CD8-positive, alpha-beta memory T cell (primary cell): ENCODE data around the gene SPON1. TPM values are rescaled to one million over a fixed set of nuclear protein-coding genes. Genes with fewer than 3 reads are reported as not detected.
A peak's percentile ranks its signal among the peaks of the same experiment; 100 is the strongest.

Experiments used
- CTCF ChIA-PET: fragments of 350-600 bp; sonication (Branson Sonifier 250); formaldehyde crosslinking; loops from one replicate; lab custom pipeline; 2021; ENCODE audit warnings: antibody characterized with exemption; lab: Charles Lee
- POLR2A ChIA-PET: fragments of 350-600 bp; sonication (Branson Sonifier 250); formaldehyde crosslinking; loops from one replicate; lab custom pipeline; 2021; ENCODE audit warnings: antibody characterized with exemption; lab: Charles Lee
- DNase-seq, 5 donors: peaks; one replicate each; pipeline versions ENCODE4 v3.0.0 to v3.0.0-alpha.2; 2020 to 2022; ENCODE audit warnings: mixed read lengths in 1 of 5
- H3K27ac ChIP-seq: one replicate; pipeline ENCODE4 v1.7.0; 2013; ENCODE audit warnings: low read depth, mild to moderate bottlenecking, low read length, moderate library complexity
- H3K27me3 ChIP-seq: 2 replicates; pipeline ENCODE4 v1.7.0; 2013; ENCODE audit warnings: low read length, mild to moderate bottlenecking; ENCODE audit not compliant: insufficient read depth, poor library complexity, severe bottlenecking
- H3K36me3 ChIP-seq: 2 replicates; pipeline ENCODE4 v1.7.0; 2013; ENCODE audit warnings: mild to moderate bottlenecking, low read length, moderate library complexity; ENCODE audit not compliant: insufficient read depth
- H3K4me1 ChIP-seq: 2 replicates; pipeline ENCODE4 v1.7.0; 2013; ENCODE audit warnings: mild to moderate bottlenecking, low read length, moderate library complexity; ENCODE audit not compliant: insufficient read depth
- H3K4me3 ChIP-seq: 2 replicates; pipeline ENCODE4 v1.7.0; 2013; ENCODE audit warnings: mild to moderate bottlenecking, low read length
- H3K9me3 ChIP-seq: 2 replicates; pipeline ENCODE4 v1.7.0; 2013; ENCODE audit warnings: mild to moderate bottlenecking, low read length
- H3K27ac Mint-ChIP-seq, 8 donors: one replicate each; pipeline ENCODE4 v1.8.0; 2020 to 2021; ENCODE audit warnings: mixed read lengths in 8 of 8, mild to moderate bottlenecking in 6 of 8, inconsistent platforms in 3 of 8, moderate library complexity in 3 of 8
- H3K27me3 Mint-ChIP-seq, 2 donors: one replicate each; pipeline ENCODE4 v1.8.0; 2020 to 2021; ENCODE audit warnings: mixed read lengths in 2 of 2, mild to moderate bottlenecking in 1 of 2, moderate library complexity in 1 of 2
- H3K36me3 Mint-ChIP-seq, 3 donors: one replicate each; pipeline ENCODE4 v1.8.0; 2020 to 2021; ENCODE audit warnings: mixed read lengths in 3 of 3, inconsistent platforms in 1 of 3, mild to moderate bottlenecking in 1 of 3
- H3K4me1 Mint-ChIP-seq, 3 donors: one replicate each; pipeline ENCODE4 v1.8.0; 2020 to 2021; ENCODE audit warnings: mixed read lengths in 3 of 3, inconsistent platforms in 1 of 3, mild to moderate bottlenecking in 1 of 3
- H3K4me3 Mint-ChIP-seq, 7 donors: one replicate each; pipeline ENCODE4 v1.8.0; 2020 to 2021; ENCODE audit warnings: mixed read lengths in 7 of 7, mild to moderate bottlenecking in 6 of 7, moderate library complexity in 4 of 7, inconsistent platforms in 2 of 7
- H3K9me3 Mint-ChIP-seq, 5 donors: one replicate each; pipeline ENCODE4 v1.8.0; 2020 to 2022; ENCODE audit warnings: mixed read lengths in 5 of 5, mild to moderate bottlenecking in 3 of 5, moderate library complexity in 2 of 5, inconsistent platforms in 1 of 5
- polyA plus RNA-seq: library from polyadenylated mRNA; unstranded; fragments of 300-500 nt; fragmentation: Illumina TruSeq; gene quantifications from one replicate; pipeline ENCODE4 v1.2.3, GENCODE V29; 2021
- total RNA-seq, 2 experiments: library from RNA; stranded (reverse); gene quantifications; one replicate each; pipeline ENCODE4 v1.2.3, GENCODE V29; 2021

SPON1 gene
- total and polyA plus RNA-seq, 3 experiments from 2014 or later = 0.81 to 2.0 (median 0.97) TPM

GRCh38 chr11:14312736-14313438 is 350.4 kb downstream of the SPON1 start:
- no peak for DNase-seq
- ChIA-PET POLR2A (interaction anchor here (0.6 kb wide), 1 partner anchor 11 kb away, joined by 4 read pairs; no protein-coding TSS in a partner anchor), CTCF (interaction anchor here (0.8 to 2.8 kb wide), 5 partner anchors 11 to 142 kb away, joined by 3 to 6 read pairs (median 4); no protein-coding TSS in a partner anchor)
- Histone ChIP-seq H3K4me3 (no peak overlapping the region), H3K27me3 (no peaks in the 10 kb centered on the region), H3K9me3 (no peaks in the 10 kb centered on the region), H3K27ac (no peak overlapping the region), H3K4me1 (peaks cover 30% of the 10 kb centered on the region), H3K36me3 (no peaks in the 10 kb centered on the region)
- H3K27ac Mint-ChIP-seq = peak overlapping the region in 3 of 8 donors; percentile 1 to 78 (median 20)
- no peaks in the 10 kb centered on the region for H3K27me3 Mint-ChIP-seq
- peaks cover 49 to 55% (median 54%) of the 10 kb centered on the region in 3 donors for H3K4me1 Mint-ChIP-seq
- peaks cover 0 to 2% (median 0%) of the 10 kb centered on the region in 3 donors for H3K36me3 Mint-ChIP-seq
- peak overlapping the region in 5 of 7 donors; percentile 1 to 52 (median 14) for H3K4me3 Mint-ChIP-seq
- no peaks in the 10 kb centered on the region for H3K9me3 Mint-ChIP-seq

DNA sequence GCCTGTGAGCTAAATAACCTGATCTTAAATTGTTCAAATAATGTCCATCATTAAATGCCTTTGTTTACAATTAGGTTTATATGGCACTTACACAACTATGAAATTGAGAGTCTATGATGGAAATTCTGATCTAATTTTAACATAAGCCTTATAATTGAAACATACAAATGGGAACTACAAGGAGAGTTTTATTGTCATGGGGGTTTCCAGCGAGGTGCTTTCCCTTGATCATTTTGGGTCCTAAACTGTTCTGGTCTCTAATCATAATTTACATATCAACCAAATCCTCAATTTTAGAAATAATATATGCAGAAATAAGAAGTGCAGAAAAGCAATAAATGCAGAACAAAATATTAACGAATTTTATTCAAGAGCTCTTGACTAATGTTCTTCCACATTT is 351.6 kb downstream of the SPON1 start:
- Mint-ChIP-seq H3K27me3 (no peaks in the 10 kb centered on the region), H3K36me3 (peaks cover 0 to 2% (median 0%) of the 10 kb centered on the region in 3 donors), H3K4me3 (no peak overlapping the region), H3K4me1 (peaks cover 61 to 67% (median 66%) of the 10 kb centered on the region in 3 donors), H3K9me3 (no peaks in the 10 kb centered on the region), H3K27ac (no peak overlapping the region)
- H3K4me1 ChIP-seq = peaks cover 28% of the 10 kb centered on the region
- H3K9me3 ChIP-seq = no peaks in the 10 kb centered on the region
- ChIA-PET POLR2A (no interaction called here), CTCF (interaction anchor here (1.4 kb wide), 1 partner anchor 13 kb away, joined by 5 read pairs; no protein-coding TSS in a partner anchor)
- DNase-seq = no peak
- H3K4me3 ChIP-seq = no peak overlapping the region
- no peaks in the 10 kb centered on the region for H3K27me3 ChIP-seq
- H3K27ac ChIP-seq = no peak overlapping the region
- no peaks in the 10 kb centered on the region for H3K36me3 ChIP-seq

DNA sequence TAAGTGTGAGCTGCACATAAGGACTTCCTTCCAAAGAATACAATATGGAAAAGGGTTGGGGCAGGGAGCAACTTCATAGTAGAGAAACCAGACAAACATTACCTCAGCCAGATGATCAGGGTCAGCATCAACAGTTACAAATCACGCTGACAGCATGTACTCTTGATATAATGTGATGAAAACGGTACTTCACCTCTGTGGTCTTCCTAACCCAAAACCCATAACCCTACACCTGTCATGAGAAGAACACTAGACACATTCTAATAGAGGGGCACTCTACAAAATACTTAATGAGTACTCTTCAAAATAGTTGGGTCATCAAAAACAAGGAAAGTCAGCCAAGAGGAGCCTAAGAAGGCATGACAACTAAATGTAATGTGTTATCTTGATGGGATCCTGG is 352.6 kb downstream of the SPON1 start:
- Histone ChIP-seq H3K4me3 (no peak overlapping the region), H3K4me1 (peaks cover 36% of the 10 kb centered on the region), H3K36me3 (no peaks in the 10 kb centered on the region), H3K27me3 (no peaks in the 10 kb centered on the region), H3K9me3 (no peaks in the 10 kb centered on the region), H3K27ac (no peak overlapping the region)
- Mint-ChIP-seq H3K36me3 (peaks cover 0 to 2% (median 0%) of the 10 kb centered on the region in 3 donors), H3K27me3 (no peaks in the 10 kb centered on the region), H3K9me3 (no peaks in the 10 kb centered on the region), H3K27ac (peak overlapping the region in 1 of 8 donors; percentile 36), H3K4me3 (peak overlapping the region in 2 of 7 donors; percentile 7 to 13), H3K4me1 (peaks cover 69 to 76% (median 76%) of the 10 kb centered on the region in 3 donors)
- POLR2A ChIA-PET = no interaction called here
- no peak for DNase-seq
- CTCF ChIA-PET = no interaction called here
